Adipocyte (in vitro differentiated cells): ENCODE results near the gene SYCE3.
A peak's percentile ranks its signal among the peaks of the same experiment; 100 is the strongest.
"Not testable (repeated sequence)": the region's sequence is repeated elsewhere in the genome, so short reads cannot be mapped to it uniquely, and the experiment has no call there.

ENCODE experiments used
- DNase-seq: peaks from one replicate; pipeline ENCODE4 v3.0.0-alpha.2; 2015; ENCODE audit warnings: low read depth
- H3K27me3 ChIP-seq: replicated peaks from 2 replicates; pipeline ENCODE4 v1.7.0; 2013; ENCODE audit warnings: mild to moderate bottlenecking, low read length, moderate library complexity; ENCODE audit not compliant: control insufficient read depth, insufficient read depth
- H3K36me3 ChIP-seq: 2 replicates; pipeline ENCODE4 v1.7.0; 2013; ENCODE audit warnings: low read length, mild to moderate bottlenecking, moderate library complexity; ENCODE audit not compliant: control insufficient read depth, insufficient read depth, severe bottlenecking
- H3K4me1 ChIP-seq: 2 replicates; pipeline ENCODE4 v1.7.0; 2013; ENCODE audit warnings: mild to moderate bottlenecking, low read length, moderate library complexity; ENCODE audit not compliant: control insufficient read depth, insufficient read depth
- H3K4me3 ChIP-seq: 2 replicates; pipeline ENCODE4 v1.7.0; 2013; ENCODE audit warnings: mild to moderate bottlenecking, low read length, moderate library complexity
- H3K9ac ChIP-seq: 2 replicates; pipeline ENCODE4 v1.7.0; 2013; ENCODE audit warnings: mild to moderate bottlenecking, low read length, moderate library complexity
- H3K9me3 ChIP-seq: 2 replicates; pipeline ENCODE4 v1.7.0; 2013; ENCODE audit warnings: mild to moderate bottlenecking, low read length, moderate library complexity; ENCODE audit not compliant: control insufficient read depth

SYCE3 gene

GRCh38 chr22:50562523-50563412, at the start of gene SYCE3:
Gene SYCE3, minus strand, starts transcription at chr22:50562919. Its CDS starts 6,514 bp downstream, at chr22:50556405.
- Histone ChIP-seq H3K4me3 (peak within 1 kb of the TSS; percentile 85), H3K36me3 (no peaks in the 10 kb centered on the region), H3K27me3 (peaks cover 5% of the 10 kb centered on the region), H3K9ac (peak within 1 kb of the TSS; percentile 86), H3K9me3 (no peaks in the 10 kb centered on the region), H3K4me1 (peaks cover 21% of the 10 kb centered on the region)
- DNase-seq = peak; percentile 99

GRCh38 chr22:50612168-50612527, 49.4 kb upstream of the SYCE3 start:
- Histone ChIP-seq H3K4me3 (no peak overlapping the region), H3K36me3 (no peaks in the 10 kb centered on the region), H3K4me1 (no peaks in the 10 kb centered on the region), H3K9ac (no peak overlapping the region), H3K9me3 (no peaks in the 10 kb centered on the region), H3K27me3 (peaks cover 40% of the 10 kb centered on the region)
- no peak for DNase-seq

- no peaks in the 10 kb centered on the region for H3K9me3 ChIP-seq
- no peak for DNase-seq
- H3K4me3 ChIP-seq = no peak overlapping the region
- no peaks in the 10 kb centered on the region for H3K36me3 ChIP-seq
- H3K27me3 ChIP-seq = peaks cover 43% of the 10 kb centered on the region
- no peak overlapping the region for H3K9ac ChIP-seq
- no peaks in the 10 kb centered on the region for H3K4me1 ChIP-seq
Measured at GRCh38 chr22:50611341-50612060, 48.8 kb upstream of the SYCE3 start.

- DNase-seq = no peak
- no peak overlapping the region for H3K9ac ChIP-seq
- no peaks in the 10 kb centered on the region for H3K4me1 ChIP-seq
- no peaks in the 10 kb centered on the region for H3K9me3 ChIP-seq
- peaks cover 51% of the 10 kb centered on the region for H3K27me3 ChIP-seq
- no peak overlapping the region for H3K4me3 ChIP-seq
- no peaks in the 10 kb centered on the region for H3K36me3 ChIP-seq
Measured at GRCh38 chr22:50610581-50610980, 47.9 kb upstream of the SYCE3 start.

GRCh38 chr22:50610041-50610451, 47.3 kb upstream of the SYCE3 start:
- no peak overlapping the region for H3K4me3 ChIP-seq
- H3K27me3 ChIP-seq = peaks cover 57% of the 10 kb centered on the region
- H3K9me3 ChIP-seq = no peaks in the 10 kb centered on the region
- DNase-seq = no peak
- H3K4me1 ChIP-seq = no peaks in the 10 kb centered on the region
- H3K9ac ChIP-seq = no peak overlapping the region
- no peaks in the 10 kb centered on the region for H3K36me3 ChIP-seq

GRCh38 chr22:50609599-50609998, 46.9 kb upstream of the SYCE3 start:
- H3K36me3 ChIP-seq = no peaks in the 10 kb centered on the region
- no peaks in the 10 kb centered on the region for H3K9me3 ChIP-seq
- H3K4me3 ChIP-seq = no peak overlapping the region
- H3K27me3 ChIP-seq = peaks cover 61% of the 10 kb centered on the region
- no peaks in the 10 kb centered on the region for H3K4me1 ChIP-seq
- no peak for DNase-seq
- no peak overlapping the region for H3K9ac ChIP-seq

- peaks cover 58% of the 10 kb centered on the region for H3K27me3 ChIP-seq
Measured at GRCh38 chr22:50608996-50609395, 46.3 kb upstream of the SYCE3 start.

GRCh38 chr22:50608058-50608840, 45.5 kb upstream of the SYCE3 start:
- H3K9me3 ChIP-seq, H3K4me1 ChIP-seq, H3K4me3 ChIP-seq, DNase-seq, H3K36me3 ChIP-seq, H3K9ac ChIP-seq: not testable (repeated sequence)
- peaks cover 55% of the 10 kb centered on the region for H3K27me3 ChIP-seq

More at GRCh38 chr22:50608996-50609395, 46.3 kb upstream of the SYCE3 start:
- no peak overlapping the region for H3K4me3 ChIP-seq
- H3K9ac ChIP-seq = no peak overlapping the region
- no peaks in the 10 kb centered on the region for H3K9me3 ChIP-seq
- no peak for DNase-seq
- H3K36me3 ChIP-seq = no peaks in the 10 kb centered on the region
- H3K4me1 ChIP-seq = no peaks in the 10 kb centered on the region

- no peaks in the 10 kb centered on the region for H3K9me3 ChIP-seq
- no peak for DNase-seq
- H3K27me3 ChIP-seq = peaks cover 59% of the 10 kb centered on the region
- no peaks in the 10 kb centered on the region for H3K36me3 ChIP-seq
- no peak overlapping the region for H3K4me3 ChIP-seq
- H3K4me1 ChIP-seq = peaks cover under 1% of the 10 kb centered on the region
- no peak overlapping the region for H3K9ac ChIP-seq
Measured at GRCh38 chr22:50607659-50608020, 44.9 kb upstream of the SYCE3 start.

- Histone ChIP-seq H3K4me1 (peaks cover 6% of the 10 kb centered on the region), H3K9ac (no peak overlapping the region), H3K27me3 (peaks cover 64% of the 10 kb centered on the region), H3K36me3 (no peaks in the 10 kb centered on the region), H3K4me3 (no peak overlapping the region), H3K9me3 (no peaks in the 10 kb centered on the region)
- DNase-seq = no peak
Measured at GRCh38 chr22:50606946-50607658, 44.4 kb upstream of the SYCE3 start.
